ENCODE data around the gene SESTD1. TPM values are rescaled to one million over a fixed set of nuclear protein-coding genes. Genes with fewer than 3 reads are reported as not detected.

The SESTD1 gene
- total RNA-seq, 1 donor from 2014 or later = 17.9 TPM

DNA sequence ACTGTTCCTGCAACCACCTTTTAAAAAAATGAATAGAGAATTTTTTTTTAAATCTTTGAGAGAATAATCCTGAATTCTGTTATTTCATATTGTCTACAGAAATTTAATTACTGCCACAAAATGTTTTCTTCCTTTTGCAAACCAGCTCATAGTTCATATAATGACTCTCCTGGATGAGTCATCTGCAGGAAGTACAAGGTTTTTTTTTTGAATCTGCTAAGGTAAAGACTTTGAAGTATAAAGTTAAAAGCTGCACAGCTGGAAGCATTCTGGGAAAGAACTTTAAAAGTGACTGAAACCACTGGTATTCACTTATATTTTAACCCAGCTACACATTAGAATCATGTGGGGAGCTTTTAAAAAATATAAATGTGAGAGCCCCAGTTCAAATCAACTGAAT lies 25.4 kb downstream of the SESTD1 start:
- no peak overlapping the region for H3K4me3 ChIP-seq (ENCODE audit: low read depth, low read length)
- TF ChIP-seq, protein P1, sequence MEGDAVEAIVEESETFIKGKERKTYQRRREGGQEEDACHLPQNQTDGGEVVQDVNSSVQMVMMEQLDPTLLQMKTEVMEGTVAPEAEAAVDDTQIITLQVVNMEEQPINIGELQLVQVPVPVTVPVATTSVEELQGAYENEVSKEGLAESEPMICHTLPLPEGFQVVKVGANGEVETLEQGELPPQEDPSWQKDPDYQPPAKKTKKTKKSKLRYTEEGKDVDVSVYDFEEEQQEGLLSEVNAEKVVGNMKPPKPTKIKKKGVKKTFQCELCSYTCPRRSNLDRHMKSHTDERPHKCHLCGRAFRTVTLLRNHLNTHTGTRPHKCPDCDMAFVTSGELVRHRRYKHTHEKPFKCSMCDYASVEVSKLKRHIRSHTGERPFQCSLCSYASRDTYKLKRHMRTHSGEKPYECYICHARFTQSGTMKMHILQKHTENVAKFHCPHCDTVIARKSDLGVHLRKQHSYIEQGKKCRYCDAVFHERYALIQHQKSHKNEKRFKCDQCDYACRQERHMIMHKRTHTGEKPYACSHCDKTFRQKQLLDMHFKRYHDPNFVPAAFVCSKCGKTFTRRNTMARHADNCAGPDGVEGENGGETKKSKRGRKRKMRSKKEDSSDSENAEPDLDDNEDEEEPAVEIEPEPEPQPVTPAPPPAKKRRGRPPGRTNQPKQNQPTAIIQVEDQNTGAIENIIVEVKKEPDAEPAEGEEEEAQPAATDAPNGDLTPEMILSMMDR (IDR thresholded peaks at IDR 0.05; ENCODE audit: insufficient read depth, low read length, poor library complexity, severe bottlenecking) = no peak
- DNase-seq (ENCODE audit: low read depth) = peak; percentile 31
- H3K27me3 ChIP-seq (ENCODE audit: control insufficient read depth, insufficient read depth, low read length) = no peaks in the 10 kb centered on the region
- no peaks in the 10 kb centered on the region for H3K36me3 ChIP-seq (ENCODE audit: control insufficient read depth, insufficient read depth, low read length)

DNA sequence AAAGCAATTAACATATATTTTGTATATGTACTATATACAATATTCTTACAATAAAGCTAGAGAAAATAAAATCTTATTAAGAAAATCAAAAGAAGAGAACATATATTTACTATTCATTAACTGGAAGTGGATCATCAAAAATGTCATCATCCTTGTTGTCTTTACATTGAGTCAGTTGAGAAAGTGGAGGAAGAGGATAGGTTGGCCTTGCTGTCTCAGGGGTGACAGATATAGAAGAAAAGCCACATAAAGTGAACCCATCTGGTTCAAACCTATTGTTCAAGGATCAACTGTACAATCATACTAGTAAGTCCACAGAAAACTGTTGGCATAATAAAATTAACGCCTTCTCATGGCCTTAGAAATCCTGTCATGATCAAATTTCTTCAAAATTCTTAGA lies 26.6 kb downstream of the SESTD1 start:
- H3K27me3 ChIP-seq (ENCODE audit: control insufficient read depth, insufficient read depth, low read length) = no peaks in the 10 kb centered on the region
- H3K36me3 ChIP-seq (ENCODE audit: control insufficient read depth, insufficient read depth, low read length) = no peaks in the 10 kb centered on the region
- TF ChIP-seq, protein P1 (IDR thresholded peaks at IDR 0.05; ENCODE audit: insufficient read depth, low read length, poor library complexity, severe bottlenecking) = no peak
- DNase-seq (ENCODE audit: low read depth) = no peak
- no peak overlapping the region for H3K4me3 ChIP-seq (ENCODE audit: low read depth, low read length)

DNA sequence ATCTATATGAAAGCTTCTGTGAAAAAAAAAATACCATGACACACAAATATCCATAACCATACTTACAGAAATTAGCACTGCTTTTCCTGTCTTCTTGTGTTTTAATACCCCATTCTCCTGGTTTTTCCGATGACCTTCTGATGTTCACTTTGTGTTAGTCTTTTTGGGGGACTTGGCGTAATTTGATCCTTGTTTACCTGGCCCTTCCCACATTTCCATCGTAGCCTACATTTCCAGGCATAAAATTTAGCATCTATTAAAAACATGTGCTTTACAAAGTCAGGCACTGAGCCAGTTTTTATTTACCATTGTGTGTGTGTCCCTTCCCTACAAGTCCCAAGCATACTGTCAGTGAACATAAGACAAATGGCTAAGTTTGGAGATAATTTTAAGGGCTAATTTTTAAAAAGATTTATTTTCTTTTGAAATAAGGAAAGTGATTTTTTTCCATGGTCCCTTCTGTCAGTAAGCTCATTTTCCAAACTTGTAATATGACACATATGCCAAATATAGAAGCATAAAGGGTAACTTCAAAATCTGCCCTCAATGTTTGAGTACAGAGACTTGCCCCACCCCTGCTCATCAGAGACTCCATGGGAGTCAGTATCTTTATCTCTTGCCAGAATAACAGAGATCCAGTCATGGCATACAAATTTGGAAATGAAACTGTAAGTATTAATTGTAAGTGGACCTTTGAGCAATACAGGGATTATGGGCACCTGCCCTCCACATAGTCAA lies 27.3 kb downstream of the SESTD1 start:
- Histone ChIP-seq H3K4me3 (ENCODE audit: low read depth, low read length) (no peak overlapping the region), H3K36me3 (ENCODE audit: control insufficient read depth, insufficient read depth, low read length) (no peaks in the 10 kb centered on the region), H3K27me3 (ENCODE audit: control insufficient read depth, insufficient read depth, low read length) (no peaks in the 10 kb centered on the region)
- DNase-seq (ENCODE audit: low read depth) = no peak
- TF ChIP-seq, protein P1 (IDR thresholded peaks at IDR 0.05; ENCODE audit: insufficient read depth, low read length, poor library complexity, severe bottlenecking) = no peak

DNA sequence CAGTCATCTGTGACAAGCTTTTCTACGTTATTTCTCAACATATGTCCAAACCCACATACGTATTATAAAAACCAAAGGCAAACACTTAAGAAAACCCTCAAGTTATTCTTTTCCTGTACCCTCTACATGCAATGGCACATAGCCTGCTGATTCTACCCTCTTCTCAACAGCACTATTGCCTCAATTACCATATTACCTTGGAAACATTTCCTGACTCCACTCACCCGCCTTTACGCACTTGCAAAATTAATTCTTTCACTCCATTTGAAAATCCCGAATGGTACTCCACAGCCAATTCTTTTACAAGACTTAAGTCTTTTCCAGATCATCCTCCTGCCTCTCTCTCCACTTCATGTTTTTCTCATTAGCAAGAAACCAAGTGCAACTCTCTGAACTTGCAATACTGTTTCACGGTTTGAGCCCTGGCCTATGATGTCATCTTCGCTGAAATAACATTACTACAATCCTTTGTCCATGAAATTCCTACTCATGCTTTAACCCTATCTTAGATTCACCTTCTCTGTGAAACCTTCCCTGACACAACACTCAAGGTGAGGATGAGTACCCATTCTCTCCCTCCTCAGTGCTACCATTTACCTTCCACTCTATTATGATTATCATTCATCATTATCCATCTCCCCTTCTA lies 29.0 kb downstream of the SESTD1 start:
- Histone ChIP-seq H3K4me3 (ENCODE audit: low read depth, low read length) (no peak overlapping the region), H3K27me3 (ENCODE audit: control insufficient read depth, insufficient read depth, low read length) (no peaks in the 10 kb centered on the region), H3K36me3 (ENCODE audit: control insufficient read depth, insufficient read depth, low read length) (no peaks in the 10 kb centered on the region)
- peak; percentile 34 for DNase-seq (ENCODE audit: low read depth)
- TF ChIP-seq, protein P1 (IDR thresholded peaks at IDR 0.05; ENCODE audit: insufficient read depth, low read length, poor library complexity, severe bottlenecking) = no peak

DNA sequence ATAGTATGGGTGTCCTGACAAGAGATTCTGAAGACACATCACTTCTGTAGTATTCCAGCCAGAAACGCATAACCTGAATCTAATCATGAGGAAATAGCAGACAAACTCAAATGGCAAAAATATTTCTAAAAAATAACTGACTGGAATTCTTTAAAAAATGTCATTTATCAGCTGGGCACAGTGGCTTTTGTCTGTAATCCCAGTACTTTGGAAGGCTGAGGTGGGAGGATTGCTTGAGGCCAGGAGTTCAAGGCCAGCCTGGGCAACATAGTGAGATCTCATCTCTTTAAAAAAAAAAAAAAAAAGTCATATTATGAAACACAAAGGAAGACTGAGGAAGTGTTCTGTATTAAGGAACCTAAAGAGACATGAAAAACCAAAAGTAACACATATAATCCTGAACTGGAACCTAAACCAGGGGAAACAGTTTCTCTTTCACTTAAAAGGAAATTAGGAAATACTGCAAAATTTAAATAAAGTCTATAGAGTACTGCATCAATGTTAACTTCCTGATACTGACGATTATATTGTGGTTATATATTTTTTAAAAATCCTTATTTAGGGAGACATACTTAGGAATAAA lies 29.9 kb downstream of the SESTD1 start:
- H3K36me3 ChIP-seq (ENCODE audit: control insufficient read depth, insufficient read depth, low read length) = no peaks in the 10 kb centered on the region
- no peak for DNase-seq (ENCODE audit: low read depth)
- TF ChIP-seq, protein P1 (IDR thresholded peaks at IDR 0.05; ENCODE audit: insufficient read depth, low read length, poor library complexity, severe bottlenecking) = no peak
- no peak overlapping the region for H3K4me3 ChIP-seq (ENCODE audit: low read depth, low read length)
- H3K27me3 ChIP-seq (ENCODE audit: control insufficient read depth, insufficient read depth, low read length) = no peaks in the 10 kb centered on the region
